ENCODE data around the gene BAD.

BAD gene

GRCh38 chr11:64226507-64227051 lies 57.9 kb downstream of the BAD start:
- DNase-seq: no peak

- peak; percentile 83 for DNase-seq
Observed at GRCh38 chr11:64225608-64226506, 58.6 kb downstream of the BAD start, which contains the start of the genes NUDT22 and TRPT1. Gene NUDT22 (plus strand): TSS chr11:64226274. CDS start chr11:64226653, 379 bp downstream. Gene TRPT1 (minus strand): TSS chr11:64226186. CDS start chr11:64225860, 326 bp downstream.

GRCh38 chr11:64224891-64225607 lies 59.4 kb downstream of the BAD start:
- no peak for DNase-seq

GRCh38 chr11:64224151-64224890 lies 60.1 kb downstream of the BAD start:
- no peak for DNase-seq

- DNase-seq: no peak
Observed at GRCh38 chr11:64223001-64223651, 61.3 kb downstream of the BAD start.

GRCh38 chr11:64222651-64223000 lies 61.8 kb downstream of the BAD start:
- DNase-seq: no peak

GRCh38 chr11:64220798-64221197 lies 63.7 kb downstream of the BAD start:
- no peak for DNase-seq

GRCh38 chr11:64220271-64220670 lies 64.2 kb downstream of the BAD start:
- no peak for DNase-seq

Measured in fibroblast of skin of right biceps (primary cell).